ENCODE data around the gene CASD1. TPM values are rescaled to one million over a fixed set of nuclear protein-coding genes. Genes with fewer than 3 reads are reported as not detected.

Gene CASD1
- total and polyA plus RNA-seq, 2 experiments from 2014 or later = 5.9 to 11.1 TPM

GRCh38 chr7:94556028-94556427 lies 46.4 kb downstream of the CASD1 start:
- Histone ChIP-seq H3K4me2 (ENCODE audit: unreplicated experiment) (no peak overlapping the region), H3K27me3 (replicated peaks; ENCODE audit: insufficient read depth) (no peaks in the 10 kb centered on the region), H3K4me1 (ENCODE audit: insufficient read depth) (no peaks in the 10 kb centered on the region), H3K9ac (no peak overlapping the region), H2AFZ (no peak overlapping the region), H3K36me3 (ENCODE audit: low read depth) (no peaks in the 10 kb centered on the region; the same call in 1 of the 2 replicates), H3K79me2 (ENCODE audit: insufficient read depth) (no peaks in the 10 kb centered on the region), H3K9me2 (ENCODE audit: insufficient read depth) (no peaks in the 10 kb centered on the region), H4K20me1 (ENCODE audit: insufficient read depth) (no peaks in the 10 kb centered on the region), H3F3A (ENCODE audit: insufficient read depth) (0 out of 2 replicates have a peak, but pooled peaks cover 4% of the 10 kb centered on the region), H3K9me3 (ENCODE audit: low read depth) (no peaks in the 10 kb centered on the region), H3K4me3 (no peak overlapping the region), H3K27ac (no peak overlapping the region)
- TF ChIP-seq EZH2phosphoT487 (IDR thresholded peaks at IDR 0.05; ENCODE audit: insufficient read depth, low read depth) (no peak), EZH2 (IDR thresholded peaks at IDR 0.05; ENCODE audit: insufficient read depth, poor library complexity, severe bottlenecking) (no peak)
- no peak for DNase-seq
- WGBS, 2 experiments (ENCODE audit: low coverage in 1 of 2, low lambda C conversion rate in 2 of 2, missing lambda C conversion rate in 2 of 2) = 76 to 84% methylated on average over 2 of the region's 2 CpGs
- in situ Hi-C loops (cut with MboI) = no loop called here

GRCh38 chr7:94557215-94557614 lies 47.6 kb downstream of the CASD1 start:
- H3K4me3 ChIP-seq = no peak overlapping the region
- peaks cover 11% of the 10 kb centered on the region for H3K4me1 ChIP-seq (ENCODE audit: insufficient read depth)
- no peaks in the 10 kb centered on the region for H3K27me3 ChIP-seq (replicated peaks; ENCODE audit: insufficient read depth)
- H4K20me1 ChIP-seq (ENCODE audit: insufficient read depth) = peaks cover 3% of the 10 kb centered on the region; the same call in 1 of the 2 replicates
- TF ChIP-seq EZH2 (IDR thresholded peaks at IDR 0.05; ENCODE audit: insufficient read depth, poor library complexity, severe bottlenecking) (no peak), EZH2phosphoT487 (IDR thresholded peaks at IDR 0.05; ENCODE audit: insufficient read depth, low read depth) (no peak)
- H3F3A ChIP-seq (ENCODE audit: insufficient read depth) = peaks cover 16% of the 10 kb centered on the region
- no peak overlapping the region for H3K9ac ChIP-seq
- no peaks in the 10 kb centered on the region for H3K9me3 ChIP-seq (ENCODE audit: low read depth)
- no peak overlapping the region for H3K4me2 ChIP-seq (ENCODE audit: unreplicated experiment)
- no peak for DNase-seq
- no peak overlapping the region for H2AFZ ChIP-seq
- no peaks in the 10 kb centered on the region for H3K9me2 ChIP-seq (ENCODE audit: insufficient read depth)
- H3K36me3 ChIP-seq (ENCODE audit: low read depth) = no peaks in the 10 kb centered on the region; the same call in 1 of the 2 replicates
- H3K79me2 ChIP-seq (ENCODE audit: insufficient read depth) = no peaks in the 10 kb centered on the region
- in situ Hi-C loops (cut with MboI) = no loop called here
- H3K27ac ChIP-seq = no peak overlapping the region

GRCh38 chr7:94559972-94560371 lies 50.4 kb downstream of the CASD1 start:
- no peak for DNase-seq
- Histone ChIP-seq H4K20me1 (ENCODE audit: insufficient read depth) (peaks cover 3% of the 10 kb centered on the region; the same call in 1 of the 2 replicates), H3K36me3 (ENCODE audit: low read depth) (no peaks in the 10 kb centered on the region; the same call in 1 of the 2 replicates), H3K9ac (no peak overlapping the region), H2AFZ (no peak overlapping the region), H3F3A (ENCODE audit: insufficient read depth) (peaks cover 17% of the 10 kb centered on the region), H3K9me2 (ENCODE audit: insufficient read depth) (no peaks in the 10 kb centered on the region), H3K4me1 (ENCODE audit: insufficient read depth) (peaks cover 15% of the 10 kb centered on the region), H3K27ac (no peak overlapping the region), H3K4me2 (ENCODE audit: unreplicated experiment) (no peak overlapping the region), H3K79me2 (ENCODE audit: insufficient read depth) (no peaks in the 10 kb centered on the region), H3K4me3 (no peak overlapping the region), H3K9me3 (ENCODE audit: low read depth) (no peaks in the 10 kb centered on the region), H3K27me3 (replicated peaks; ENCODE audit: insufficient read depth) (no peaks in the 10 kb centered on the region)
- in situ Hi-C loops (cut with MboI) = no loop called here
- WGBS, 2 experiments (ENCODE audit: low coverage in 1 of 2, low lambda C conversion rate in 2 of 2, missing lambda C conversion rate in 2 of 2) = 96 to 98% methylated on average over 1 of the region's 1 CpG
- no peak for TF ChIP-seq EZH2phosphoT487 (IDR thresholded peaks at IDR 0.05; ENCODE audit: insufficient read depth, low read depth)
- no peak for TF ChIP-seq EZH2 (IDR thresholded peaks at IDR 0.05; ENCODE audit: insufficient read depth, poor library complexity, severe bottlenecking)

- Histone ChIP-seq H3K27ac (no peak overlapping the region), H3K36me3 (ENCODE audit: low read depth) (no peaks in the 10 kb centered on the region), H3K4me3 (no peak overlapping the region), H3K79me2 (ENCODE audit: insufficient read depth) (no peaks in the 10 kb centered on the region), H3K27me3 (replicated peaks; ENCODE audit: insufficient read depth) (no peaks in the 10 kb centered on the region), H2AFZ (no peak overlapping the region), H3K9ac (no peak overlapping the region), H3K9me2 (ENCODE audit: insufficient read depth) (no peaks in the 10 kb centered on the region), H3K4me2 (ENCODE audit: unreplicated experiment) (no peak overlapping the region), H3K9me3 (ENCODE audit: low read depth) (no peaks in the 10 kb centered on the region), H3F3A (ENCODE audit: insufficient read depth) (peaks cover 17% of the 10 kb centered on the region), H4K20me1 (ENCODE audit: insufficient read depth) (peaks cover 3% of the 10 kb centered on the region; the same call in 1 of the 2 replicates), H3K4me1 (ENCODE audit: insufficient read depth) (peaks cover 15% of the 10 kb centered on the region)
- WGBS, 2 experiments (ENCODE audit: low coverage in 1 of 2, low lambda C conversion rate in 2 of 2, missing lambda C conversion rate in 2 of 2) = 81 to 84% methylated on average over 2 of the region's 2 CpGs
- TF ChIP-seq EZH2phosphoT487 (IDR thresholded peaks at IDR 0.05; ENCODE audit: insufficient read depth, low read depth) (no peak), EZH2 (IDR thresholded peaks at IDR 0.05; ENCODE audit: insufficient read depth, poor library complexity, severe bottlenecking) (no peak)
- in situ Hi-C loops (cut with MboI) = no loop called here
- DNase-seq = peak; percentile 42
Measured at GRCh38 chr7:94561841-94562514, 52.4 kb downstream of the CASD1 start.
